Subcutaneous adipose tissue (tissue), 4 donors: ENCODE results near the gene GNAS. TPM values are rescaled to one million over a fixed set of nuclear protein-coding genes. Genes with fewer than 3 reads are reported as not detected.

Source experiments
- total RNA-seq, 4 donors: library from RNA; depleted of rRNA; stranded (reverse); fragments of >200 nt; gene quantifications; one replicate each; pipeline ENCODE4 v1.1.0, GENCODE V29; 2016
- TF ChIP-seq, protein P1 (sequence below): fragments of 450-650 bp; IDR thresholded peaks from one replicate; pipeline ENCODE4 v1.5.1; 2016; ENCODE audit warnings: low read depth, mild to moderate bottlenecking, control low read depth, antibody characterized with exemption, moderate library complexity

Gene GNAS
- total RNA-seq, 4 donors from 2014 or later, result 671 to 1,187 (median 863) TPM

DNA sequence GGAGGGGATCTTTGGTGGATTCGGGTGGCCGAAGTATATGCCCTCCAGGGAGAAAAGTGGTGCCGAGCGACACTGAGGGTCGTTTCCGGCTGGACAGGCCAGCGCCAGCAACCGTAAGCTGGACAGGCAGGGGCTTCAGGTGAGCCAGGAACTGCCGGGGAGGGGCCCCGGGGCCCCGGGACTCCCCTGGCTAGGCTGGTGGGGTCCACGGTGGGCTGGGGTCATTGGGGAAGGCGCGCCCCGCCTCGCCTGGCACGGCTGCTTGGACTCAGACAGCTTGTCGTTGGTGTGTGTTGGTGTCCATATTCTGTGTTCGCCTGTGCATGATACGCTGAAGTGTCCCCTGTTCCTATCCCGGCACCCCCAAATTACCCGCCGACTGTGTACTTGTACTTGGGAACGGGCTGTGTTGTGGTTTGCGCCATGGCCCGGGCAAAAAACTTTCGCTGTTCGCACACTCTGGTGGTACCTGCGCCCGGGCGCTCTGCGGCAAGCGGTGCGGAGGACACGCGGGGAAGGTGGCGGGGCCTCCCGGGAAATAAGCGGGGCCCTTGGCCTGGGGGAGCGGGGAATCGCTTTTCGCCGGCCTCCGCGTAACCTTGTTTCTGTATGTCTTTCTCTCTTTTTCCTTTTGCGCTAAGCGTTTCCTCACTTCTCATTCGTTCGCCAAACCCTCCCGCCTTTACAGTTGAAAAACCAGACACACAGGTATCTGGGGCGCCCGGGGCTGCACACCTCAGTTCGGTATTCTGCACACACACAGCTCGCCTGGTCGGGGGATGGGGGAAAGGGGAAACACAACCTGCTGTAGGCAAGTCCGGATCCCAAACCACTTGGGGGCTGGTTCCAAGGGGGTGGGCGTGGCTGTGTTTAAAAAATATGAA lies 3.2 kb downstream of the GNAS start:
- TF ChIP-seq, protein P1, sequence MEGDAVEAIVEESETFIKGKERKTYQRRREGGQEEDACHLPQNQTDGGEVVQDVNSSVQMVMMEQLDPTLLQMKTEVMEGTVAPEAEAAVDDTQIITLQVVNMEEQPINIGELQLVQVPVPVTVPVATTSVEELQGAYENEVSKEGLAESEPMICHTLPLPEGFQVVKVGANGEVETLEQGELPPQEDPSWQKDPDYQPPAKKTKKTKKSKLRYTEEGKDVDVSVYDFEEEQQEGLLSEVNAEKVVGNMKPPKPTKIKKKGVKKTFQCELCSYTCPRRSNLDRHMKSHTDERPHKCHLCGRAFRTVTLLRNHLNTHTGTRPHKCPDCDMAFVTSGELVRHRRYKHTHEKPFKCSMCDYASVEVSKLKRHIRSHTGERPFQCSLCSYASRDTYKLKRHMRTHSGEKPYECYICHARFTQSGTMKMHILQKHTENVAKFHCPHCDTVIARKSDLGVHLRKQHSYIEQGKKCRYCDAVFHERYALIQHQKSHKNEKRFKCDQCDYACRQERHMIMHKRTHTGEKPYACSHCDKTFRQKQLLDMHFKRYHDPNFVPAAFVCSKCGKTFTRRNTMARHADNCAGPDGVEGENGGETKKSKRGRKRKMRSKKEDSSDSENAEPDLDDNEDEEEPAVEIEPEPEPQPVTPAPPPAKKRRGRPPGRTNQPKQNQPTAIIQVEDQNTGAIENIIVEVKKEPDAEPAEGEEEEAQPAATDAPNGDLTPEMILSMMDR, result no peak

DNA sequence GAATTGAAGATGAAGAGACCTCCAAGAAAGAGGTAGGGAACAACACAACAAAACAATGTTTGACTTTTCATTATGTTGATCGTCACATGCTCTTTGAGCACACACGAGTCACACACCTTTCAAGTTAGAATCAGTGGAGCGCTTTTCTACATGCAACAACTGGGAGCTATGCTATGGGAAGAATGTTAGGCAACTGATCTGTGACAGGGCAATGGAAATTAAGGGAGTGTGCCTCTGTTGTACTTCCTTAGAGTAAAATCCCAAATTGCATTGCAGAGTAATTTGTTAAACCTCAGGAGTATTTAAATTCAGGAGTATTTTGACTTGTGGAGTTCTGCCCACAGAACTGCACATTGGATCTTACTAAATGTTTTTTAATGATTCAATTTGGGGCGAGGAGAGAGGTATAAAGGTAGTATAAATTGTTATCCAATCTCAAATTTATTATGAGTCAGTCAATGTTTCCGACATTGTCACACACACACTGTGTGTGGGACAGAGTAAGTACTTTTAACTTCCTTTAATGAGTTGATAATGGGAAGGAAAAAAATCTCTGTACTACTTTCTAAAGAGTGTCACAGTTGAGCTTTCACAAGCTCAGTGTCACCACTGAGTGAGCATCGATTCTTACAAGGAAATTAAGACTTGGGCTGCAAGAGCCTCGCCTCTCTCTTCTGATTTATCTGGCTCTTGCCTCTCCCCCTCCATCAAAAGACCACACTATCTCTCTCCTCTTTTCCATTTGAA lies 10.7 kb downstream of the GNAS start:
- TF ChIP-seq, protein P1, result no peak

DNA sequence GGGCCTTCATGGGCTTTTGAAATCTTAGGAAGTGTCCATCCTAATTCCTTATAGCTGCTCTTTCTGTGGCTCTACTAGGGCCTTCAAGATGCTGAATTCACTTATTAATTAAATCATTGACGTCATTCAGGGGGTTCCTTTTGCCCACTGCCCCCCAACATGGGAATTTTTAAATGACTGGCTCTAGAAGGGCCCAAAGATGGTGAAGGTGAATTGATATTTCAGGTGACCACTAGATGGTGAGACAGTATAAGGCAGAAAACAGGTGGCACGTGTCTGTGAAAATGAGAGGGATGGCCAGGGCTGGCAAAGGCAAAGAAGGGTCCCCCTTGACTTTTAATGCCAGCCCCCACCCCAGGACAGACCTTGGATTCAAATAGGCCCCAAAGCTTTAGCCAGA lies 11.8 kb downstream of the GNAS start:
- TF ChIP-seq, protein P1, result no peak

DNA sequence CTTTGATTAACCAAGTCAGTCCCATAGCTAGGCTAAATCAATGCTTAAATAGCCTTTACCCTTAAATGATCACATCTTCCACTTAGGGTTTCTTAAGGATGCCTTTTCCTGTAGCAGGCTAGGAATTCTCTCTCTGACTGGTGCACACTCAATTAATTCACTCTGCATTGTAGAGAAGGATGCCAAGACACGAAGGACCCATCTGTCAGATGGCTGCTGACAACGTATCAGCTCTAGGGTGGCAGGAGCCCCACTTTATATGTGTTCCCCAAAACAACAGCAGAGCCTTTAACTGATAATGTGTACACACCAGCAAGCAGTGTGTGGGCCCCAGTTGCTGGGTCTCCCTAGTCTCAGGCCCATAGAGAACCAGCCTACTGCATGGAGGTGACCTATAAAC lies 13.3 kb downstream of the GNAS start:
- TF ChIP-seq, protein P1, result no peak

DNA sequence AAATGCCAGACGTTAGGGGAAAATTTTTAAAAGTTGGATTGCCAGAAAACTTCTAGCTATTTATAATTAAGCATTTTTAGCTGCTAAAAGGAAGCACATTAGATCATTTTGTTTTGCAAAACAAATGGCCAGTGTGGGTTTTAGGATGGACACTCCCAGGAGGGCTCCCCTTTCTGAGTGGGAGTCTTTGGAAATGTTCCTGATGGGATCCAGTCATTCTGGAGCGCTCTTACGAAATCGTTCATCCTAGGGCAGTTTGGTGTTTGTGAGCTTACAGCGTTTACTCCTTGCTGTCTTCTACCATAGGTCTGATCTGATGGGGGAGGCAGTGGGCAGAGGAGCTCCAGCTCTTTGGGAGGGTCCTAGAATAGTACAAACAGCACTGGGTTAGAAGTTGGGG lies 14.7 kb downstream of the GNAS start:
- TF ChIP-seq, protein P1, result no peak

DNA sequence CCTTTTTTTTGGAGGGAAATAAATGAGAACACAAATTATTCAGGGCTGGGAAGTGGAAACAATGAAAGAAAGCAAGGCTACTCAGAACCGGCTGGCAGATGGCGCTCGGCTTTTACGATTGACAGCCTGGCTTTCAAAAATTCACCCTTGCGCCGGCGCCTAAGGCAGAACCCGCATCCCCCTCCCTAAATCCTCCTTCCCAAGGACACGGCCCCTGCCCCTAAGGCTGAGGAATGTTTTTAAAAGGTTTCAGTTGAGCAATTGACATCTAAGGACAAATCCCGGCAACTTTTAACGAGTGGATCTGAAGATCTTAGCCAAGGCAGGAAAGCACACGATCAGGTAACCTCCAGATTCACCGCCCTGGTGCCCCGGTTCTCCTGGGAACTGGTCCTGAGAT lies 16.3 kb downstream of the GNAS start:
- TF ChIP-seq, protein P1, result no peak

DNA sequence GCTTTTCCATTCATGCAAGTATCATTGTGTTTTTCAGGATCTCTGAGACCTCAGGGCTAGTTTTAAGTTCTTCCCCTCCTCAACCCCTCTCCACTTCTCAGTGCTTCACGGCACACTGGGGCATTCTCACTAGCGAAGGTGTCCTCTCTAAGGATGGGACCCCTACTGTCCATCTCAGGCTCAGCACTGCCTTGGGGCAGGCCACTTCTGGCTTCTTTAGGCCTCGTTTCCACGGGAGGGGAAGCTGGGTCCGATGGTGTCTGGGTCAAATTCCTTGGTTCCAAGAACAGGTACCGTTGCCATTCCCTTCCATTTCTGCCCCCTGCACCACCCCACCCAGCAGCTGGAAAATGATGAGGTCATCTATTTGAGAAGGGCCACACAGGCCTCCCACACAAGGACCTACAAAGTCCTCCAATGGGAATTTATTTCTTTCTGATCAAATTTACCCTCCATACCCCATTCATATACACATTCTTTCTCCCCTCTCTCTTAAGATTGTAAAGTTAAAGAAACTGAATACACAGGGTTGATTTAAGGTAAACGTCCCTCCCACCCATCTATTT lies 17.2 kb downstream of the GNAS start:
- TF ChIP-seq, protein P1, result no peak
